Stimulated activated naive CD8-positive, alpha-beta T cell treated with anti-CD3 and anti-CD28 coated beads, Interleukin-15, Interleukin-2, amounts not matched to agents 100 ng/mL and 50 ng/mL, for 24 hours (primary cell): ENCODE data around the gene UBXN2A.
"Not testable (repeated sequence)": the region's sequence is repeated elsewhere in the genome, so short reads cannot be mapped to it uniquely, and the experiment has no call there.

ENCODE experiments used
- H3K27ac Mint-ChIP-seq: one replicate; pipeline ENCODE4 v1.8.0; 2021; ENCODE audit warnings: mild to moderate bottlenecking, mixed read lengths
- H3K27me3 Mint-ChIP-seq: one replicate; pipeline ENCODE4 v1.8.0; 2021; ENCODE audit warnings: mixed read lengths
- H3K36me3 Mint-ChIP-seq: one replicate; pipeline ENCODE4 v1.8.0; 2021; ENCODE audit warnings: low read depth, mixed read lengths
- H3K4me1 Mint-ChIP-seq: one replicate; pipeline ENCODE4 v1.8.0; 2021; ENCODE audit warnings: low read depth, mixed read lengths
- H3K4me3 Mint-ChIP-seq: one replicate; pipeline ENCODE4 v1.8.0; 2021; ENCODE audit warnings: mild to moderate bottlenecking, mixed read lengths
- H3K9me3 Mint-ChIP-seq: one replicate; pipeline ENCODE4 v1.8.0; 2021; ENCODE audit warnings: mixed read lengths

UBXN2A gene

DNA sequence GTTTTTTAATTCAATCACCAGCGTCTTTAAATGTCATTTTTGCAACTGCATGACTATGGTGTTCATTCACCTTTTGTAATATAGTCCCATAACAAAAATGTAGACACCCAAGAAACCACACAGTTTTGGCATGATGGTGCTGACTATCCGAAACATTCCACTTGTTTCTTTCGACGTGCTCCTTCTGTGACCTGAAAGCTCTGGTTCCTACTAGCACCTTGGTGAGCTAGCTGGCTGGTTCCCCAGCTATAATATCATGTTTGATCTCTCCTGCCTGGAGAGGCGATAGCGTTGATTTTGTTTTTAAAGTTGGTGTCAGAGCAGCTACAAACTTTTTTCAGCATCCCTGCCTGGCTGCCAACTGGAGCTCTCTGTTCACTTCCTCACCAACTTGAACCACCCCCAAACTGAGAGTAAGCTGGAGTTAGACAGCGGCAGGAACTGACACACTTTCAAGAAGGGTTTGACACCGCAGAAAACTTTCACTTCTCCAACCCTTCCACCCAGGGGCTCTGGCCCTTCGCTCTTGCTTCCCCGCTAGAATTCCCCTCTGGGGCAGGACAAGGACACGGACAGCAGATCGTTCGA lies 14.5 kb upstream of the UBXN2A start:
- H3K27ac Mint-ChIP-seq, result peak overlapping the region; percentile 99
- no peaks in the 10 kb centered on the region for H3K9me3 Mint-ChIP-seq
- peaks cover 64% of the 10 kb centered on the region for H3K4me1 Mint-ChIP-seq
- no peaks in the 10 kb centered on the region for H3K27me3 Mint-ChIP-seq
- H3K36me3 Mint-ChIP-seq, result peaks cover 3% of the 10 kb centered on the region
- H3K4me3 Mint-ChIP-seq, result peak overlapping the region; percentile 95

DNA sequence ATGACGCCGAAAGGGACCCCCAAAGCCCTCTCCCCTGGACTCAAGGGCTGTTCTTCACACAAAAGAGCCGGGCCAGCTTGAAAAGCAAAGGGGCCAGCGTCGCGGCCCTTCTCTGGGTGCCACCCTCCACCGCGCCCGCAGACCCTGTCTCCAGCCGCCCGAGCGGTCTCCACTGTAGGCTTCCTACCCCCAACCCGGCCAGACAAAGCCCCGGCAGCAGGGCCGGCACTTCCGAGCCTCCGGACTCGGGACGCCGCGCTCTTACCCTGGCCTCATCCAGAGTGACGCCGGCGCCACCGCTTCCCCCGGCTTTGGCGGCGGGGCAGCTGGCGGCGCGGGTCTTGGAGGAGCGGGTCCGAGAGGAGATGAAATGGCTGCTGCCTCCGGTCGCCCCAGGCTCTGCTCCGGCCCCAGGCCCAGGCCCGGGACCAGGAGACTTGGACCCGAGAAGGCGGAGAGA lies 13.9 kb upstream of the UBXN2A start:
- H3K4me1 Mint-ChIP-seq, result peaks cover 62% of the 10 kb centered on the region
- no peaks in the 10 kb centered on the region for H3K9me3 Mint-ChIP-seq
- peak overlapping the region; percentile 99 for H3K27ac Mint-ChIP-seq
- peaks cover 3% of the 10 kb centered on the region for H3K36me3 Mint-ChIP-seq
- peak overlapping the region; percentile 95 for H3K4me3 Mint-ChIP-seq
- H3K27me3 Mint-ChIP-seq, result no peaks in the 10 kb centered on the region

DNA sequence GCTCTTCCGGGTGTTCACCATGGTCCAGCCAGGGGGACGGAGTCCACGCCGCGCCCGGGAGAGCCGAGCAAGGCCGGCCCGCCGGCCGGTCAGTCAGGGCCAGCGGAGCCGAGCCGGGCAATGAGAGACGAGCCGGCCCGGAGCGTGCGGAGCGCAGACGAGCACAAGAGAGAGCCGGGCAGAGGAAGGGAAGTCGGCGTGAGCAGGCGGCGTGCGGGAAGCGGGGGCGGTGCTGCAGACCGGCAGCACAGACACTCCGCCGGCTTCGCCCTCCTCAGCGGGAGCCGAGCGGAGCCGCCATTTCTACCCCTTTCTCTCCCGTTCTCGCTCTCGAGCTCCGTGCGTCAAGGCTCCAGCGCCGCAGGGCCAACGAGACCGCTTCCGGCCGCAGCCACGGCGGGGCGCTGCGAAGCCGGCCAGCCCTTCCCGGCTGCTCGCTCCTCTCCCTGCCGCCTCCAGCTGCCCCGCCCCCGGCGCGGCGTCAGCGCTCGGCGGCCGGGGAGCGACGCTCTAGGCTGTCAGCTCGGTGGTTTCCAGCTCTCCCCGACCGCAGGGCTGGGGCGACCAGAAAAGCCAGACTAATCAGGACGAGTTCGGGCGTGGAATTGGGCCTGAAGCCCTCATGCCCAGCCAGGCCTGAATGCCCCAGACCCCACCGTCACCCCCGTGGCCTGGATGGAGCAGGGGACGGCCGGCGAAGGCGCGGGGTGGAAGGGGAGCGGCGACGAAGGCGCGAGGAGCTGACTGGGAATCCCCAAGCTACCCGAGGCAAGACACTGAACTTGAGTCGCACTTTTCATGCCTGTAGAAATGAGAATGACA lies 13.3 kb upstream of the UBXN2A start, which contains the start of gene ATAD2B:
Gene ATAD2B, minus strand, starts transcription at position 374 of the 822 bp plus-strand sequence. Its CDS starts 353 bp downstream, at position 21.
- Mint-ChIP-seq H3K36me3 (peaks cover 3% of the 10 kb centered on the region), H3K27ac (peak within 1 kb of the TSS; percentile 99), H3K9me3 (no peaks in the 10 kb centered on the region), H3K4me1 (peaks cover 55% of the 10 kb centered on the region), H3K27me3 (no peaks in the 10 kb centered on the region), H3K4me3 (peak within 1 kb of the TSS; percentile 95)

DNA sequence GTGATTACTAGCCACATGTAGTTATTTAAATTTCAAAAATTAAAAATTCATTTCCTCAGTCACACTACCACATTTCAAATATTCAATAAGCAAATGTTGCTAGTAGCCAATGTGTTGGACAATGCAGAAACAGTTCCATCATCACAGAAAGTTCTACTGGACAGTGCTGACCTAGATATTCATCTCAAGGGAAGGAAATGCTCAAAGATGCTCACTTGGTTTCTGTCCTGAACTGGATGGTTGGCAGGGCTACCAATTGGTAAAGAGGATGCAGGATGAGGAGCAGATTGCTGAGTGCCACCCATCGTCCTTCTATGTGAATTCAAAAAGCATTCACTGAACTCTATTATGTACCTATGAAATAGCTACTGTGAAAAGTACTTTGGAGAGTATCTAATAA lies 6.0 kb upstream of the UBXN2A start:
- peaks cover 3% of the 10 kb centered on the region for H3K36me3 Mint-ChIP-seq
- H3K9me3 Mint-ChIP-seq, result no peaks in the 10 kb centered on the region
- H3K4me1 Mint-ChIP-seq, result peaks cover 5% of the 10 kb centered on the region
- H3K27me3 Mint-ChIP-seq, result peaks cover 4% of the 10 kb centered on the region
- H3K4me3 Mint-ChIP-seq, result no peak overlapping the region
- no peak overlapping the region for H3K27ac Mint-ChIP-seq

DNA sequence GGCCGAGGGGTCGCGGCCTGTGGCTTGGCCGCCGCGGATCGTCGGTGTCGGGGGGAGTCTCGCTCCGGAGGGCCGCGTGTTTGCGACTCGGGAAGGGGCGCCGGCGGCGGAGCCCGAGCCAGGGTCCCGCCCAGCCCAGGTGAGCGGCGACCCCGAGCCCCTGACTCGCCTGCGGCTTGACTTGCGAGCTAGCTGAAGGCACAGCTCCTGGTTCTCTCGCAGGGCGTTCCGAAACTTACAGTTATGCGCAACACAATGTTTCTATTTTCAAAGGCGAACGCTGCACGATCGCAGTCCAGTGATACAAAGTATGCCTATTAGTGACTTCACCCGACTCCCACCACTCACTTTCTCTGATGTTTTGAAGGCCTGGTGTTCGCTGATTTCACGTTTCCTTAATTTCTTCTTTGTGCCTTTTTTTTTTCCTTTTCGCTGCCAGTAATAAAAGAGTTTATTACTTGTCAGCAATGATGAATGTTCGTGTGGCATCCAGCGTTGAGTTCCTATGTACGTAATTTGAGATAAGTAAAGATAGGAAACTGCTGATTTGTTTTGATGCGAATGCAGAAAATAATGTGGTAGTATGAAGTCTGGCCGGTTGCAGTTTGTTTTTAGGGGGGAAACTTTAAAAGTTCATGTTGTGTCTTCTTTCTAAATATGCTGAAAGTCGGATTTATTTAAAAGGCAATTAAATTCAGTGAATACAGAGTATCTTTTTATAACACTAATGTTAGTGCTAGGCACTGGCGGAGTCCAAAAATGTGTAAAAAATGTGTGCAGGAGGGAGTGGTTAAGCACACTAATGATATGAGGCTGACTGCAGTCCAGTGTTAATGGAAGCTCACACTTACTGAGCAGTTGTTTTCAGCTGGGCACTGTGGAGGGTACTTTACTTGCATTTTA lies 706 bp downstream of the UBXN2A start:
- H3K4me1 Mint-ChIP-seq, result peaks cover 26% of the 10 kb centered on the region
- peak overlapping the region; percentile 86 for H3K4me3 Mint-ChIP-seq
- no peaks in the 10 kb centered on the region for H3K9me3 Mint-ChIP-seq
- peak overlapping the region; percentile 64 for H3K27ac Mint-ChIP-seq
- peaks cover 7% of the 10 kb centered on the region for H3K27me3 Mint-ChIP-seq
- H3K36me3 Mint-ChIP-seq, result peaks cover 9% of the 10 kb centered on the region

DNA sequence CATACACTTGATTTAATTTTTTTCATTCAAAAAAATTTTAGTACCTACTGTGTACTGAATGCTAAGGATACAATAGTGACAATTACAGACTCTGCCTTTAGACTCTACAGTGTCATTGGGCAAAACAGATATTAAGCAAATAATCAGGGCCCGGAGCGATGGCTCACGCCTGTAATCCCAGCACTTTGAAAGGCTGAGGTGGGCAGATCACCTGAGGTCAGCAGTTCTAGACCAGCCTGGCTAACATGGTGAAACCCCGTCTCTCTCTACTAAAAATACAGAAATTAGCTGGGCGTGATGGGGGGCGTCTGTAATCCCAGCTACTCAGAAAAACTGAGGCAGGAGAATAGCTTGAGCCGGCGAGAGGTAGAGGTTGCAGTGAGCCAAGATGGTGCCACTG lies 1.4 kb downstream of the UBXN2A start:
- Mint-ChIP-seq H3K4me1 (peaks cover 26% of the 10 kb centered on the region), H3K27ac (no peak overlapping the region), H3K36me3 (peaks cover 9% of the 10 kb centered on the region), H3K9me3 (no peaks in the 10 kb centered on the region), H3K4me3 (no peak overlapping the region), H3K27me3 (peaks cover 7% of the 10 kb centered on the region)

DNA sequence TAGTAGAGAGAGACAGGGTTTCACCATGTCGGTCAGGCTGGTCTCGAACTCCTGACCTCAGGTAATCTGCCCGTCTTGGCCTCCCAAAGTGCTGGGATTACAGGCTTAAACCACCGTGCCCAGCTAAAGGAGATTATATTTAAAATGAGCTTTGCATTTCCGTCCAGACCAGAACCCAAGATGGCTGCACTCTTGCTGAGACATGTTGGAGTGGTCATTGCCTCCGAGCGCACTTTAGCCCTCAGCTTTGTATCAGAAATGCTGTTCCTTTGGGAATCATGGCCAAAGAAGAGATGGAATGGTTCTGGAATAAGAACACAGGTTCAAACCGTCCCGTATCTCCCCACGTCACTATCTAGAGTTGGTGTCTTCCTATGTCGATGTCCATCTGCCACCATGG lies 3.4 kb downstream of the UBXN2A start:
- Mint-ChIP-seq H3K27me3 (peaks cover 7% of the 10 kb centered on the region), H3K27ac (no peak overlapping the region), H3K36me3 (peaks cover 9% of the 10 kb centered on the region), H3K4me3 (no peak overlapping the region), H3K9me3 (no peaks in the 10 kb centered on the region), H3K4me1 (peaks cover 26% of the 10 kb centered on the region)

DNA sequence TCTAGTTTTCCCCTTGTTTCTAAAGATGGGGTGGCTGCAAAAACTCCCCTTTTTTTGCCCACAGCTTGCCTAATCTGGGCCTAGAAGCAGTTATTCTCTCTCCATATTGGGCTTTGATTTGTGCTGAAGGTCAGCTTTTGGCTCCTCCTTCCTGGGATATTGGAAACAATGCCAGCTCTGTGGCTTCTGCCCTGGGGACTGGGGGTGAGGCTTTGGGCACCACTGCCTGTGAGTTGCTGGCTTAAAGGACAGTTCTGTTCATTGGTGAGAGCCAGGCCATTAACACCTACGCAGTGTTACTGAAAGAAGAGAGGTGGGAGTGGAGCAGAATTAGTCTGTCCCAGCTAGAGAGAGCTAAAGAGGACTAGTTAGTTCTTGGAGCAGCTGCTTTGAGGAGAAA lies 4.3 kb downstream of the UBXN2A start:
- Mint-ChIP-seq H3K9me3 (no peaks in the 10 kb centered on the region), H3K4me1 (peaks cover 18% of the 10 kb centered on the region), H3K36me3 (peaks cover 9% of the 10 kb centered on the region), H3K4me3 (no peak overlapping the region), H3K27me3 (no peaks in the 10 kb centered on the region), H3K27ac (no peak overlapping the region)

DNA sequence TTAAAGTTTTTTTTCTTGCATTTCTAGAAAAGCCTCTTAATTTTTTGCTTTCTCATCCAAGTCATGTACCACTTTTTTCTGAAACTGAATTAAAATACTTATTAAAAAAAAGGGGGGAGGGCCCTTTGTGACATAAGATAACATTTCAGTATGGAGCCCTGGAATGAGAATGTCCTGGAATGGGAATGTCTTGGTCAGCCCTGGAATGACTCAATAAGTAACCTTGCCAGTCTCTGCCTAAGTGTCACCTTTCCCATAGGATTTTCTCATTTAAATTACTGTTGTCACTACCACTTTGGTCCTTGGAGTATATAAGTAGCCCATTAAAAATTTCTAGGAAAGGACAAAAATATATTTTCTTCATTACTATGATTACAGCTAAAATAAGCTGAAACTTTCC lies 4.7 kb downstream of the UBXN2A start:
- peaks cover 17% of the 10 kb centered on the region for H3K4me1 Mint-ChIP-seq

DNA sequence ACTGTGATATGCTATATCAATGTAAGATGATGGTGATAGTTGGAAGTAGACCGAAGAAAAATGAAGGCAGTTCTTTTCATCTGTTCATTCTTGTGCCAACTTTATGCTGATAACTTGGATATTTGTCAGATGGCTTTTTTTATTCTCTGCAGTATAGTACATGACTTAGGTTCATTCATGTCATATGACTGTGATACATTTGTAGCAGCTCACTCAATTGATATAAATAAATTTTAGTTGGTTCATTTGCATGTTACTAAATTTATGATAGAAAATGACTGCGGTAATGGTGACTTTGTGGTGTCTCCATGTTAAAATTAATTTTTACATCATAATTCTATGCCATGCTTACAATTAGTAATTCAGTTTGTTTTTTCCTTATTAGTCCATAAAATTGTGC lies 7.1 kb downstream of the UBXN2A start:
- Mint-ChIP-seq H3K27me3 (no peaks in the 10 kb centered on the region), H3K4me3 (no peak overlapping the region), H3K27ac (no peak overlapping the region), H3K9me3 (no peaks in the 10 kb centered on the region), H3K36me3 (peaks cover 9% of the 10 kb centered on the region), H3K4me1 (peaks cover 3% of the 10 kb centered on the region)

More for the DNA sequence above, 4.7 kb downstream of the UBXN2A start:
- H3K9me3 Mint-ChIP-seq, result no peaks in the 10 kb centered on the region
- no peaks in the 10 kb centered on the region for H3K27me3 Mint-ChIP-seq
- no peak overlapping the region for H3K27ac Mint-ChIP-seq
- peaks cover 9% of the 10 kb centered on the region for H3K36me3 Mint-ChIP-seq
- H3K4me3 Mint-ChIP-seq, result no peak overlapping the region

DNA sequence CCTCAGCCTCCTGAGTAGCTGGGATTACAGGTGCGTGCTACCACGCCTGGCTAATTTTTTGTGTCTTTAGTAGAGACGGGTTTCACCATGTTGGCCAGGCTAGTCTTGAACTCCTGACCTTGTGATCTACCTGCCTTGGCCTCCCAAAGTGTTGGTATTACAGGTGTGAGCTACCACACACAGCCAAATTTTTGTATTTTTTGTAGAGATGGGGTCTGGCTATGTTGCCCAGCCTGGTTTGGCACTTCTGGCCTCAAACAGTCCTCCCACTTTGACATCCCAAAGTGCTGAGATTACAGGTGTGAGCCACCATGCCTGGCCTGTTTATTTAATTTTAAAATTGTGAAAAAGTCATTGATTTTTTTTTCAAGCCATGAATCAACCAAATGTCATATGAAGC lies 12.3 kb downstream of the UBXN2A start:
- not testable (repeated sequence) for H3K9me3 Mint-ChIP-seq, H3K4me1 Mint-ChIP-seq, H3K27ac Mint-ChIP-seq, H3K4me3 Mint-ChIP-seq, H3K27me3 Mint-ChIP-seq, H3K36me3 Mint-ChIP-seq

DNA sequence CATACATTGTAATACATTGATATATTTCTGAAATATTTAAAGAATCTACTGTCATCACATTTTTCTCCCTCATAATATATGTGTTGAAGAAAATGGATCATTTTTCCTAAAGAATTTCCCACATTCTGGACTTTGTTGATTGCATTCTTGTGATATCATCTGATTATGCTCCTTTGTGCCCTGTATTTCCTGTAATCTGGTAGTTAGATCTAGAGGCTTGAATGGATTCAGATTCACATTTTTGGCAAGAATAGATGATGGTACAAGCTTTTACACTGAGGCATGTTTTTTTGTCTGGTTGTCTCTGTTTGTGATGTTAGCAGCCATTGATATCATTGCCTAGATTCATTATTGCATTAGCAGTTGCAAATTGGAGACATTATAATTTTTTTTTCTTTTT lies 13.4 kb downstream of the UBXN2A start:
- Mint-ChIP-seq H3K9me3 (no peaks in the 10 kb centered on the region), H3K36me3 (no peaks in the 10 kb centered on the region), H3K27ac (no peak overlapping the region), H3K27me3 (no peaks in the 10 kb centered on the region), H3K4me1 (no peaks in the 10 kb centered on the region), H3K4me3 (no peak overlapping the region)

DNA sequence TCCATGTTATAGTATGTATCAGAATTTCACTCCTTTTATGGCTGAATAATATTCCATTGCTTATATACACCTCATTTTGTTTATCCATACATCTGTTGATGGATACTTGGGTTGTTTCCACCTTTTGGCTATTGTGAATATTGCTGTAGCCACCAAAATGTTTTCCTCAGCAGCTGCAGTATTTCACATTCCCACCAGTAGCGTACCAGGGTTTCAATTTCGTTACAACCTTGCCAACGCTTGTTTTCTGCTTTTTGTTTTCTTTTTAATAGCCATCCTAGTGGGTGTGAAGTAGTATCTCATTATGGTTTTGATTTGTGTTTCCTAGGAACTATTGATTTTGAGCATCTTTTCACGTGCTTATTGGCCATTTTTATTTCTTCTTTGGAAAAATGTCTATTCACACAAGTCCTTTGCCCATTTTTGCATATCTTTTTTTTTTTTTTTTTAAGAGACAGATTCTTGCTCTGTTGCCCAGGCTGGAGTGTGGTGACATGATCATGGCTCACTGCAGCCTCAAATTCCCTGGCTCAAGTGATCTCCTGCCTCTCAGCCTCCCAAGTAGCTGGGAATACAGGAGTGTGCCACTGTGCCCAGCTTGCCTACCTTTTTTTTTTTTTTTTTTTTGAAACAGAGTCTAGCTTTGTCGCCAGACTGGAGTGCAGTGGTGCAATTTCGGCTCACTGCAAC lies 14.2 kb downstream of the UBXN2A start:
- no peak overlapping the region for H3K27ac Mint-ChIP-seq
- H3K4me3 Mint-ChIP-seq, result no peak overlapping the region
- H3K4me1 Mint-ChIP-seq, result no peaks in the 10 kb centered on the region

DNA sequence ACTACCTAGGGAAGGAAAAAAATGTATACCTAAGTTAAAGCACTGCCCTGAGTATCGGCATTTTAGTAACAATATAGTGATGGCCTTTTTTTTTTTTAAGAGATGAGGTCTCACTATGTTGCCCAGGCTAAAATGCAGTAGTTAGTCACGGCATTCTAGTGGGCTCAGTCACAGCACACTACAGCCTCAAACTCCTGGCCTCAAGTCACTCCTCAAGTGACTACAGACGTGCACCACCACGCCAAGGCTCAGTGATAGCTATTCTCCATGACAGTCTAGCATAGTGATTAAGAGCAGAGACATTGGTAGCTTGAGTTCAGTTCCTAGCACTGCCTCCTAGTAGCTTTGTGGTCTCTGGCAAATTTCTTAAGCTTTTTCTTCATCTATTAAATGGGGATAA lies 27.6 kb downstream of the UBXN2A start:
- Mint-ChIP-seq H3K9me3 (no peaks in the 10 kb centered on the region), H3K36me3 (peaks cover 11% of the 10 kb centered on the region), H3K27ac (no peak overlapping the region), H3K4me1 (no peaks in the 10 kb centered on the region), H3K27me3 (no peaks in the 10 kb centered on the region), H3K4me3 (no peak overlapping the region)

More for the DNA sequence above, 14.2 kb downstream of the UBXN2A start:
- no peaks in the 10 kb centered on the region for H3K36me3 Mint-ChIP-seq
- H3K27me3 Mint-ChIP-seq, result no peaks in the 10 kb centered on the region
- no peaks in the 10 kb centered on the region for H3K9me3 Mint-ChIP-seq
